Measurements from ENCODE around the gene CSNK2B. TPM values are rescaled to one million over a fixed set of nuclear protein-coding genes. Genes with fewer than 3 reads are reported as not detected.

The CSNK2B gene
- total and polyA plus RNA-seq, 10 of the 15 experiments (the other 5 are each of a cell fraction or from before 2014, with no cell fraction given), result 56.3 to 405 (median 286) TPM

GRCh38 chr6:31661262-31662123 lies 4.4 kb upstream of the CSNK2B start (continued):
- TF ChIP-seq PRDM15 (CRISPR knock-in tag; IDR thresholded peaks at IDR 0.05) (no peak), PML (IDR thresholded peaks at IDR 0.05; ENCODE audit: low read length) (0 out of 2 replicates have a peak, but pooled peaks have one; percentile 27), IKZF2 (IDR thresholded peaks at IDR 0.05) (peak in 1 of 2 experiments; percentile 13; a peak in 2 of 4 replicates)

- peaks cover 69% of the 10 kb centered on the region for H3K79me2 ChIP-seq (ENCODE audit: control insufficient read depth, insufficient read depth, low read length)
- 0 out of 2 replicates have a peak overlapping the region, but pooled peaks have one; percentile 26 for H3K4me2 ChIP-seq (ENCODE audit: control insufficient read depth, insufficient read depth)
- H3K9me3 ChIP-seq (replicated peaks; ENCODE audit: control insufficient read depth, insufficient read depth, low read length), result no peaks in the 10 kb centered on the region; the same call in 2 of the 3 replicates
- H3K4me3 ChIP-seq, result 0 out of 2 replicates have a peak overlapping the region, but pooled peaks have one; percentile 26
- H3K27ac ChIP-seq (ENCODE audit: control insufficient read depth, insufficient read depth), result peak overlapping the region; percentile 22
- ChIA-PET SMC1A (ENCODE audit: uncharacterized antibody, unreplicated experiment) (interaction anchor here (1.0 to 2.5 kb wide), 3 partner anchors 10 to 121 kb away, joined by 6 to 14 read pairs (median 9); partner anchors contain the start of genes BAG6 and DDX39B), POLR2A (interaction anchor here (0.5 to 5.9 kb wide), 17 partner anchors 9 to 236 kb away, joined by 3 to 107 read pairs (median 4); partner anchors contain the start of genes ABHD16A, APOM, ATP6V1G2 and BAG6), CTCF (interaction anchor here (1.5 to 2.2 kb wide), 3 partner anchors 10 to 76 kb away, joined by 3 to 19 read pairs (median 7); partner anchors contain the start of gene BAG6), RAD21 (ENCODE audit: unreplicated experiment) (interaction anchor here (0.6 to 2.1 kb wide), 2 partner anchors 65 to 310 kb away, joined by 3 to 4 read pairs; partner anchors contain the start of gene DXO)
- peaks cover 0 to 11% of the 10 kb centered on the region in 2 experiments for H3K36me3 ChIP-seq (ENCODE audit: control insufficient read depth in 2 of 2, insufficient read depth in 2 of 2, low read length in 1 of 2)
- H3K9ac ChIP-seq (ENCODE audit: control insufficient read depth, insufficient read depth, low read length), result no peak overlapping the region; the same call in 1 of the 2 replicates
- no peaks in the 10 kb centered on the region for H3K27me3 ChIP-seq (replicated peaks in 1 of 2; ENCODE audit: control insufficient read depth in 2 of 2, insufficient read depth in 2 of 2, low read length in 1 of 2)
- no TSS peak for BruUV-seq (replicated peaks)
- FAIRE-seq (no peak), DNase-seq (ENCODE audit: low read depth, low spot score) (no peak), ATAC-seq (no peak)
- 81% methylated on average over 10 of the region's 12 CpGs for WGBS (ENCODE audit: insufficient coverage, insufficient replicate concordance, low lambda C conversion rate, missing lambda C conversion rate)
- no peak overlapping the region for H2AFZ ChIP-seq (ENCODE audit: control insufficient read depth, low read depth, low read length)
- H4K20me1 ChIP-seq (ENCODE audit: control insufficient read depth, insufficient read depth), result no peaks in the 10 kb centered on the region
- peaks cover 47% of the 10 kb centered on the region for H3K4me1 ChIP-seq (ENCODE audit: control insufficient read depth, insufficient read depth, low read length)
- intact Hi-C loops (cut with micrococcal nuclease; ENCODE audit: unreplicated experiment) (no loop called here), in situ Hi-C loops (cut with MboI) (no loop called here)
- TF ChIP-seq CHD4 (IDR thresholded peaks at IDR 0.05) (no peak), RAD51 (IDR thresholded peaks at IDR 0.05) (no peak), BRCA1 (IDR thresholded peaks at IDR 0.05; ENCODE audit: low read depth, low read length) (no peak), NFIC (IDR thresholded peaks at IDR 0.05; ENCODE audit: low read depth, low read length) (no peak), CBX5 (IDR thresholded peaks at IDR 0.05; ENCODE audit: low read depth) (no peak), FOXK2 (IDR thresholded peaks at IDR 0.05) (no peak), ZZZ3 (IDR thresholded peaks at IDR 0.05; ENCODE audit: control insufficient read depth, insufficient read length, low read depth) (no peak), ZBED1 (IDR thresholded peaks at IDR 0.05; ENCODE audit: borderline replicate concordance) (no peak), SMAD5 (IDR thresholded peaks at IDR 0.05; ENCODE audit: low read depth) (no peak), IKZF1 (conservative IDR thresholded peaks at IDR 0.05) (peak; percentile 54; the same call in 1 of the 2 replicates), TARDBP (IDR thresholded peaks at IDR 0.05; ENCODE audit: borderline replicate concordance) (no peak), RUNX3 (IDR thresholded peaks at IDR 0.05; ENCODE audit: low read length) (no peak), EP300 (IDR thresholded peaks at IDR 0.05; ENCODE audit: borderline replicate concordance in 1 of 2, control insufficient read depth in 1 of 2, low read depth in 2 of 2, low read length in 2 of 2) (no peak), NR2F1 (conservative IDR thresholded peaks at IDR 0.05) (0 out of 2 replicates have a peak, but pooled peaks have one; percentile 17), RCOR1 (conservative IDR thresholded peaks at IDR 0.05; ENCODE audit: low read depth, low read length) (no peak), MTA3 (IDR thresholded peaks at IDR 0.05; ENCODE audit: borderline replicate concordance, low read length) (no peak), TCF7 (IDR thresholded peaks at IDR 0.05; ENCODE audit: borderline replicate concordance) (no peak)
Measured at GRCh38 chr6:31662124-31662723, 3.7 kb upstream of the CSNK2B start.
